ENCODE results near the gene GCSH. TPM values are rescaled to one million over a fixed set of nuclear protein-coding genes. Genes with fewer than 3 reads are reported as not detected.

Gene GCSH
- polyA plus RNA-seq, 2 of the 4 experiments (the other 2 are of a cell fraction) = 73.5 to 76.4 TPM

DNA sequence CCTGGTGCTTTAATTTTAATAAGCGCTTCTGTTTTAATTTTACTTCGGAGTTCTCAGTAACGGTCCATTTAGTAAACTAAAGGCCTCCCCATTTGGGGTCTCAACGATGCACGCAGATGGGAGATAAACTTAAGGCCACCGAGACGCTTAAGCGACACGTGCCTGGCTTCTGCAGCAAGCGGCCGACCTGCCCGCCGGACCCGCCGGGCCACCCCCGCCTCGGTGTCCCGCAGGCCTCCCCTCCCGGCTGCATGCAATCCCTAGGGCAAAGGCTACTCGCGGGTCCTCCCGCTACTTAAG lies 592 bp downstream of the GCSH start:
- 4% methylated on average over 9 of the region's 22 CpGs for WGBS (ENCODE audit: missing lambda C conversion rate)
- DNase-seq (ENCODE audit: low read depth in 1 of 2, low spot score in 1 of 2) (no peak), ATAC-seq (peak in 1 of 2 experiments; percentile 21; a peak in 3 of 6 replicates), FAIRE-seq (no peak)
- Histone ChIP-seq H3K4me1 (peaks cover 5% of the 10 kb centered on the region), H3K4me2 (peak overlapping the region; percentile 56), H3K27ac (peak overlapping the region; percentile 75 to 96), H3K9me3 (no peaks in the 10 kb centered on the region), H3K4me3 (peak overlapping the region; percentile 88)
- TF ChIP-seq RAD21 (conservative IDR thresholded peaks at IDR 0.05 in 1 of 2, IDR thresholded peaks at IDR 0.05 in 1 of 2) (no peak), FOXS1 (CRISPR knock-in tag; IDR thresholded peaks at IDR 0.05) (no peak), NR3C1 (IDR thresholded peaks at IDR 0.05) (no peak), ZSCAN20 (CRISPR knock-in tag; IDR thresholded peaks at IDR 0.05) (no peak), SMC3 (IDR thresholded peaks at IDR 0.05) (no peak), RCOR1 (IDR thresholded peaks at IDR 0.05; ENCODE audit: low read depth, low read length) (no peak), HOXA7 (CRISPR knock-in tag; IDR thresholded peaks at IDR 0.05) (no peak), KDM5A (IDR thresholded peaks at IDR 0.05) (no peak), NPAS2 (CRISPR knock-in tag; IDR thresholded peaks at IDR 0.05; ENCODE audit: borderline replicate concordance) (no peak)
- TF ChIP-seq, protein P1, sequence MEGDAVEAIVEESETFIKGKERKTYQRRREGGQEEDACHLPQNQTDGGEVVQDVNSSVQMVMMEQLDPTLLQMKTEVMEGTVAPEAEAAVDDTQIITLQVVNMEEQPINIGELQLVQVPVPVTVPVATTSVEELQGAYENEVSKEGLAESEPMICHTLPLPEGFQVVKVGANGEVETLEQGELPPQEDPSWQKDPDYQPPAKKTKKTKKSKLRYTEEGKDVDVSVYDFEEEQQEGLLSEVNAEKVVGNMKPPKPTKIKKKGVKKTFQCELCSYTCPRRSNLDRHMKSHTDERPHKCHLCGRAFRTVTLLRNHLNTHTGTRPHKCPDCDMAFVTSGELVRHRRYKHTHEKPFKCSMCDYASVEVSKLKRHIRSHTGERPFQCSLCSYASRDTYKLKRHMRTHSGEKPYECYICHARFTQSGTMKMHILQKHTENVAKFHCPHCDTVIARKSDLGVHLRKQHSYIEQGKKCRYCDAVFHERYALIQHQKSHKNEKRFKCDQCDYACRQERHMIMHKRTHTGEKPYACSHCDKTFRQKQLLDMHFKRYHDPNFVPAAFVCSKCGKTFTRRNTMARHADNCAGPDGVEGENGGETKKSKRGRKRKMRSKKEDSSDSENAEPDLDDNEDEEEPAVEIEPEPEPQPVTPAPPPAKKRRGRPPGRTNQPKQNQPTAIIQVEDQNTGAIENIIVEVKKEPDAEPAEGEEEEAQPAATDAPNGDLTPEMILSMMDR (IDR thresholded peaks at IDR 0.05) = no peak
- TF ChIP-seq, protein P2, sequence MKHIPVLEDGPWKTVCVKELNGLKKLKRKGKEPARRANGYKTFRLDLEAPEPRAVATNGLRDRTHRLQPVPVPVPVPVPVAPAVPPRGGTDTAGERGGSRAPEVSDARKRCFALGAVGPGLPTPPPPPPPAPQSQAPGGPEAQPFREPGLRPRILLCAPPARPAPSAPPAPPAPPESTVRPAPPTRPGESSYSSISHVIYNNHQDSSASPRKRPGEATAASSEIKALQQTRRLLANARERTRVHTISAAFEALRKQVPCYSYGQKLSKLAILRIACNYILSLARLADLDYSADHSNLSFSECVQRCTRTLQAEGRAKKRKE (CRISPR knock-in tag; IDR thresholded peaks at IDR 0.05; ENCODE audit: low read depth) = no peak
- ChIA-PET CTCF (interaction anchor here (1.8 kb wide), 1 partner anchor 11 kb away, joined by 5 read pairs; no protein-coding TSS in a partner anchor), POLR2A (no interaction called here)

DNA sequence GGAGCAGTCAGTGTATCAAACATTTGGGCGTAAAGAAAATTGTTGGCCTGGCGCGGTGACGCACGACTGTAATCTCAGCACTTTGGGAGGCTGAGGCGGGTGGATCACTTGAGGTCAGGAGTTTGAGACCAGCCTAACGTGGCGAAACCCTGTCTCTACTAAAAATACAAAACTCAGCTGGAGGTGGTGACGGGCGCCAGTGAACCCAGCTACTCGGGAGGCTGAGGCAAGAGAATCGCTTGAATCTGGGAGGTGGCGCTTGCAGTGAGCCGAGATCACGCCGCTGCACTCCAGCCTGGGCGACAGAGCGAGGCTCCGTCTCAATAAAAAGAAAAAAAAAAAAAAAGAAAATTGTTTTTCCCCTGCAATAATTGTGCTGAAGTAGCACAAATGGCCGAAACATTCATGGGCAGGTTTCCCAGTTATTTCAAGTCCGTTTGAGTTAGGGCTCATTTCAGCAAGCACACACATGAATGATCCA lies 1.4 kb downstream of the GCSH start:
- no peak for FAIRE-seq
- ATAC-seq = no peak
- no peak for DNase-seq (ENCODE audit: low read depth in 1 of 2, low spot score in 1 of 2)
- ChIA-PET CTCF (interaction anchor here (1.2 to 1.8 kb wide), 2 partner anchors 10 to 18 kb away, joined by 3 to 5 read pairs; partner anchors contain the start of gene C16orf46), POLR2A (no interaction called here)
- H3K4me3 ChIP-seq = peak overlapping the region; percentile 88
- H3K27ac ChIP-seq = peak overlapping the region; percentile 75 to 96; a peak in 3 of 6 replicates
- peak overlapping the region; percentile 56 for H3K4me2 ChIP-seq
- WGBS (ENCODE audit: missing lambda C conversion rate) = 75% methylated on average over 21 of the region's 21 CpGs
- TF ChIP-seq MAFK (IDR thresholded peaks at IDR 0.05; ENCODE audit: partially characterized antibody) = peak; percentile 83
- TF ChIP-seq BHLHE40 (IDR thresholded peaks at IDR 0.05; ENCODE audit: low read depth, low read length) = no peak
- H3K9me3 ChIP-seq = no peaks in the 10 kb centered on the region
- H3K4me1 ChIP-seq = peaks cover 5% of the 10 kb centered on the region

DNA sequence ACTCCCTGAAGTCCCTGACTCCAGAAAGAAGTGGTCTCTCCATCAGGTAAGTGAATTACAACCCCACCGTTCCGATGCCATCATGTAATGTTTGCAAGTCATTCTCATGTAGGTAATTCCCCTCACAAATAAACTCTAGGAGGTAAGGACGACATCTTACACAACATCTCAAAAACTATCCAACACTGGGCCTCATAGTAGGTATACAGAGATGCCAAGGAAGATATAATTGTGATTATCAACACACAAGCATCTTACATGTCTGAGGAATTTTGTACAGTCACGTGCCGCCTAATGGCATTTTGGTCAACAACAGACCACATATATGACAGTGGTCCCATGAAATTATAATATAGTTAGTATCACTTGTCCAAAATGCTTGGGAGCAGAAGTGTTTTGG lies 7.4 kb downstream of the GCSH start:
- Histone ChIP-seq H3K4me2 (no peak overlapping the region), H3K4me3 (no peak overlapping the region), H3K27ac (no peak overlapping the region), H3K4me1 (no peaks in the 10 kb centered on the region), H3K9me3 (no peaks in the 10 kb centered on the region)
- ChIA-PET POLR2A (interaction anchor here (2.8 kb wide), 1 partner anchor 12 kb away, joined by 10 read pairs; the partner anchor contains the start of gene C16orf46), CTCF (no interaction called here)
- ATAC-seq (no peak), DNase-seq (ENCODE audit: low read depth in 1 of 2, low spot score in 1 of 2) (no peak), FAIRE-seq (no peak)
- TF ChIP-seq, protein P1 (IDR thresholded peaks at IDR 0.05) = no peak
- TF ChIP-seq SREBF2 (IDR thresholded peaks at IDR 0.05) (no peak), NPAS2 (CRISPR knock-in tag; IDR thresholded peaks at IDR 0.05; ENCODE audit: borderline replicate concordance) (no peak), CHD2 (IDR thresholded peaks at IDR 0.05; ENCODE audit: low read length, partially characterized antibody) (no peak), POLR2A (IDR thresholded peaks at IDR 0.05; ENCODE audit: low read length) (no peak), RCOR1 (IDR thresholded peaks at IDR 0.05; ENCODE audit: low read depth, low read length) (no peak)
- TF ChIP-seq, protein P3, sequence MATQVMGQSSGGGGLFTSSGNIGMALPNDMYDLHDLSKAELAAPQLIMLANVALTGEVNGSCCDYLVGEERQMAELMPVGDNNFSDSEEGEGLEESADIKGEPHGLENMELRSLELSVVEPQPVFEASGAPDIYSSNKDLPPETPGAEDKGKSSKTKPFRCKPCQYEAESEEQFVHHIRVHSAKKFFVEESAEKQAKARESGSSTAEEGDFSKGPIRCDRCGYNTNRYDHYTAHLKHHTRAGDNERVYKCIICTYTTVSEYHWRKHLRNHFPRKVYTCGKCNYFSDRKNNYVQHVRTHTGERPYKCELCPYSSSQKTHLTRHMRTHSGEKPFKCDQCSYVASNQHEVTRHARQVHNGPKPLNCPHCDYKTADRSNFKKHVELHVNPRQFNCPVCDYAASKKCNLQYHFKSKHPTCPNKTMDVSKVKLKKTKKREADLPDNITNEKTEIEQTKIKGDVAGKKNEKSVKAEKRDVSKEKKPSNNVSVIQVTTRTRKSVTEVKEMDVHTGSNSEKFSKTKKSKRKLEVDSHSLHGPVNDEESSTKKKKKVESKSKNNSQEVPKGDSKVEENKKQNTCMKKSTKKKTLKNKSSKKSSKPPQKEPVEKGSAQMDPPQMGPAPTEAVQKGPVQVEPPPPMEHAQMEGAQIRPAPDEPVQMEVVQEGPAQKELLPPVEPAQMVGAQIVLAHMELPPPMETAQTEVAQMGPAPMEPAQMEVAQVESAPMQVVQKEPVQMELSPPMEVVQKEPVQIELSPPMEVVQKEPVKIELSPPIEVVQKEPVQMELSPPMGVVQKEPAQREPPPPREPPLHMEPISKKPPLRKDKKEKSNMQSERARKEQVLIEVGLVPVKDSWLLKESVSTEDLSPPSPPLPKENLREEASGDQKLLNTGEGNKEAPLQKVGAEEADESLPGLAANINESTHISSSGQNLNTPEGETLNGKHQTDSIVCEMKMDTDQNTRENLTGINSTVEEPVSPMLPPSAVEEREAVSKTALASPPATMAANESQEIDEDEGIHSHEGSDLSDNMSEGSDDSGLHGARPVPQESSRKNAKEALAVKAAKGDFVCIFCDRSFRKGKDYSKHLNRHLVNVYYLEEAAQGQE (IDR thresholded peaks at IDR 0.05) = no peak
- 94% methylated on average over 5 of the region's 5 CpGs for WGBS (ENCODE audit: missing lambda C conversion rate)
